Activated CD8-positive, alpha-beta memory T cell treated with anti-CD3 and anti-CD28 coated beads, Interleukin-2, amount 50 U/mL, for 24 hours (primary cell): Measurements from ENCODE around the gene SP100.
A peak's percentile ranks its signal among the peaks of the same experiment; 100 is the strongest.

Experiments used
- DNase-seq: peaks from one replicate; pipeline ENCODE4 v3.0.0-alpha.2; 2020; ENCODE audit errors: extremely low read depth

The SP100 gene

DNA sequence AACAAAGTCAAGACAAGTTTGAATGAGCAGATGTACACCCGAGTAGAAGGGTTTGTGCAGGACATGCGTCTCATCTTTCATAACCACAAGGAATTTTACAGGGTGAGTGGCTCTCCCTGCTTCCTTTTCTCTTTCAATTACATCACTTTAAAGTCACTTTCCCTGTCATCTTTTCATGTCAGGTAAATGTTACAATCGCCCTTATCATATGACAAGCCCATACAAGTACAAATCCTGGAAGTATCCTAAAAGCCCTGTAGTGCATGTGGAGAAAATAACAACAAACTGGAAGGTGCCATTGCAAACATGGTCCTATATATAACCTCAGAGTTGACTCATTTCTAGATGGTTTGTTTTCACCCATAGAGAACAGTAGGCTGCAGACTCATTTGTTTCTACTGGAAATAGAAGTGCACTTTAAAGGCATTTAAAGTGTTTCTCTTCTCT lies 126.0 kb downstream of the SP100 start:
- DNase-seq: no peak

DNA sequence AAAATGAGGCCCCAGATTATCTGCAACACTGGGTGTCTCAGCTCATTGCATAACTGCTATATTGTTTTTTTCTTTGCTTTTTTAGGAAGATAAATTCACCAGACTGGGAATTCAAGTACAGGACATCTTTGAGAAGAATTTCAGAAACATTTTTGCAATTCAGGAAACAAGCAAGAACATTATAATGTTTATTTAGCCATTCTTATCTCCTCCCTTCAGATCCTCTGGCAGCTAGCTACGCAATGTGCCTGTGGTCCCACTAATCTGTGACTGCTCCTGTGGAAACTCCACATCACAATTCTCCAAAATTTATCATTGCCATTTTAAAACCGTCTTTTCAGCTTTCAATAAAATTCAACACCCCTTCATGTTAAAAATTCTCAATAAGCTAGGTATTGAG lies 126.8 kb downstream of the SP100 start:
- no peak for DNase-seq

DNA sequence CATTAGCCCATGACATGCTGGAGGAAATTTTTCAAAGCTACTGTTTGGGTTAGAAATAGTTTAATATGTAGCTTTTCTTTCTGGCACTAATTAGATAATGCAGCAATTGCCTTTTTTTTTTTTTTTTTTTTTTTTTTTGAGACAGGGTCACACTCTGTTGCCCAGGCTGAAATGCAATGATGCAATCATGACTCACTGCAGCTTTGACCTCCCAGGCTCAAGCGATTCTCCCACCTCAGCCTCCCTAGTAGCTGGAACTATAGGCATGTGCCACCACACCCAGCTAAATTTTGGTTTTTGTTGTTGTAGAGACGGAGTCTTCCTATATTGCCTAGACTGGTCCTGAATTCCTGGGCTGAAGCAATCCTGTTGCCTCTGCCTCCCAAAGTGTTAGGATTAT lies 136.2 kb downstream of the SP100 start:
- DNase-seq: no peak

DNA sequence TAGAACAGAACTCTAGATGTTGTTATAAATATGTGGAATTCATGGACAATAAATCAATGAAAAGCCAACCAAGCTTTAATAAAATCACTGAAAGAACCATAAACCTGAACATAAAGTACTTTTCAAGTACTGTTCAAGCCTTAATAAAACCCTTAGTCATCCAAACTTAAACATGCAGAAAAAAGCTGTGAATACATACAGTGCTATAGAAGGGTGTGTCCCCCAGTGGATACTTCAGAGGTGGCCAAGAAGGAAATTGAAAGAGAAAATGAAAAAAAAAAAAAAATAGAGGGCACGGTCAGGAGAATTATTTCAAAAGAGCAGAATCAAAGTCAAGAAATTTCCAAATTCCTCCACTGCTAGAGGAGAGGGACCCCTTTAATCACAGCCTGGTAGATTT lies 141.1 kb downstream of the SP100 start:
- DNase-seq: no peak

DNA sequence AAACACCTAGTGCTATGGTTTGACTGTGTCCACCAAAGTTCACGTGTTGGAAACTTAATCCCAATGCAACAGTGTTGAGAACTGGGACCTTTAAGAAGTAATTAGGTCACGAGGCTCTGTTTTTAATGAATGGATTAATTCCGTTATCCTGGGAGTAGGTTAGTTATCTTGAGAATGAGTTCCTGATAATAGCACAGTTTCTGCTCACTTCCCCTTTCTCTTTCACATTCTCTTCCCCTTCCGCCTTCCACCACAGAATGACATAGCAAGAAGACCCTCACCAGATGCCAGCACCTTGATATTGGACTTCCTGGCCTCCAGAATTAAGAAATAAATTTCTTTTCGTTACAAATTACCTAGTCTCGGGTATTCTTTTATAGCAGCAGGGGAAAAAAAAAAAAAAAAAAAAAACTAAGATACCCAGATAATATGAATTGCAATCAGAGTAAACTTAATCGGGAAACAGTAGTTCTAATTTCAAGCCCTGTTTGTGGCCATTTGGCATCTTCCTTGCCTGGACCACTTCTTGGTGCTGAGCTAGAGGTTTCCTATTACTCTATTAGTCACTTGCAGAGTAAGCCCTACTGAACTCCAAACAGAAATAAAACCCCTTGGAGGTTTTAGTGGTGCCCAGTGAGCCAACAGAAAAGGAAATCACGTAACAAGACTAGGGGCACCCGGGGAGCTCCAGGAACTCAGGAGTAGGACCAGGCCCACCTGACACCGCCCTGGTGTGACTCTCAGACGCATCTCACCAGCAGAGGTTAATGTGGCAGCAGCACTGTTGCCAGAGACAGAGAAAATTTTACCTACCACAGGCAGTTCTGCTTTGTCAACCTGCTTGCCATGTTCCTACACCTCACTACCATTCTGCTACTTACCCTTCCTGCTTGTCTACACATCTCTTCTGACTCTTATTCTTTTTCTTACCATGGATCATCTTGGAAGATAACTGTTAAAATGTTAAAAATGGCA lies 149.1 kb downstream of the SP100 start:
- no peak for DNase-seq

DNA sequence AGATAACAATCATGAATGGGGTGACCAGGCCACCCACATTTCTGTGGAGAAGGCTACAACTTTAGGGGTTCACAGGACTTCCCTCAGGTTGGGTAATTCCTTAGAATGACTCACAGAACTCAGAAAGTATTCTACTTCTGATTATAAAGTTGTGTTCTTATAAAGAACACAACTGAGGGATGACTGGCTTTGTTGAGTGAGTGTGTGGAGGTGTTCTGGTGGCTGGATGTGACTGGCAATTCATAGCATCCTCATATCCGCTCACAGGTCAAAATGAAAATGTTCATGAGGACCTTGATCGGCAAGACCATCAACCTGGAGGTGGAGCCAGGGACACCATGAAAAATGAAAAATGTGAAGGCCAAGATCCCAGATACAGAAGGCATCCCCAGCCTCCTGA lies 153.3 kb downstream of the SP100 start:
- DNase-seq: no peak

DNA sequence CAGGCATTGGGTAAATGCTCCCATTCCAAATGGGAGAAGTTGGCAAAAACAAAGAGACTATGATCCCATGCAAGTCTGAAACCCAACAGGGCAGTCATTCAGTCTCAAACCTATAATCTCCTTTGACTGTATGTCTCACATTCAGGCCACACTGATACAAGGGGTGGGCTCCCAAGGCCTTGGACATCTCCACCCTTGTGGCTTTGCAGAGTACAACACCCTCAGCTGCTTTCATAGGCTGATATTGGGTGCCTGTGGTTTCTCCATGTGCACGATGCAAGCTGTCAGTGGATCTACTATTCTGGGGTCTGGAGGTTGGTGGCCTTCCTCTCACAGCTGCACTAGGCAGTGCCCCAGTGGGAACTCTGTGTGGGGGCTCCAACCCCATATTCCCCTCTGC lies 155.0 kb downstream of the SP100 start:
- DNase-seq: no peak

DNA sequence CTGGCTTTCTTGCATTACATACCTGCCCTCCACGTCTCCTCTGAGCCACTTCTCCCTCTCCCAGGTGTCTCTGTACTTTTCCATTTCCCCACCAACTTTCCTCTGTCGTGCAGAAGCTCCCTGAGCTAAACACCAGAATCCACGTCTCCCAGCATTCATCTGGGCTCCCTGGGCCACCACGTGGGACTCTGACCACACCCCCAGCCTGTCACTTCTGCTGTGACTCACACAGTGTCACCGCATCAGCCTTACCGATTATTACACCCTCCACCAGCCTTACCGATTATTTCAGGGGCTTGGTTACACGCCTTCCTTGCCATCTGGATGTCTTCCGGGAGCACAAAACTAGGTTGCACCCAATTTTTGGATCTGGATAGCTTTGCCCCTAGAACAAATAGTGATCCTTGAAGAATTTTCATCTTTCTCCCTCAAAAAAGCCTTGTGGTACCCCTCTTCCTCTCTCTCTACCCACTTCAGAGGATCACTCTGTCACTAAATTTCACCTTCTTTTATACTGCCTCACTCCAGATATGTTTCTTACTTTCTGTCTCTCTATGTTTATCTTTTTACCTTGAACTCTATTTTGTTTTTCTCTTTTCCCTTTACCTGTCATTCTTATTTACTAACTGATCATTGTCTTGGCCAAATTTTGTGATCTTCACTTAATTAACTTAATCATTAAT lies 159.8 kb downstream of the SP100 start:
- peak; percentile 39 for DNase-seq

DNA sequence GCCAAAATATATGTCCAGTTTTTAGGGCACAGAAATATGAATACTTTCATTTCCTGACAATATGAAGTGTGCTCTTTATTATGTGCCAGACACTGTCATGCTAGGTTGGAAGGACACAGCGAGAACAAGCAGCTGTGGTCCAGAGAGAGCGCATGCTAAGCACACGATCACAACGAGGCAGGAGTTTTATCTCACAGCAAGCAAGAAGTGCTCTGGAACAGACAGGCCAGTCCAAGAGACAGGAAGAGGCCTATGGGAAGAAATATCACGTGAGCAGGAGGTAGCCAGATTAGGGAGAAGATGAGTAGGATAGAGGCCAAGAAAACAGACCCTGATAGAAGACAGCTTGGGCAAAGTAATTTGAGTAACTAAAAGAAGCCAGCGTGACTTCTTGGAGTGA lies 161.1 kb downstream of the SP100 start:
- no peak for DNase-seq

DNA sequence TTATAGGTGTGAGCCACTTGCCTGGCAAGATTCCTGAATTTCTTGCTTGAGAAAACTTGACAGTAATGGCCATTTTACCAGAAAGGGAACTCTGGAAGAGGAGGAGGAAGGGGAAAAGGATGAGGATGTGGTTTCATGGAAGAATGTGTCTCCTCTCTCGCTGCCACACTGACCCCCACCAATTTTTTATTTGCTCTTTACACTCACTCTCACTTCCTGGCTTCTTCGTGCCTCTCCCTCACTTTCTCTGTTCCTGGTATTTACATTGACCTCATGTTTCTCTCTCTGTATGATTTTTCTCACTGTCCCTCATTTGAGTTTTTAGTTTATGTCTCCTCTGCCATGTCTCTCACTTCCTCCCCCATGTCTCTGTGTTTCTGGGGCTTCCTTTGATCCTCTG lies 162.1 kb downstream of the SP100 start:
- no peak for DNase-seq

DNA sequence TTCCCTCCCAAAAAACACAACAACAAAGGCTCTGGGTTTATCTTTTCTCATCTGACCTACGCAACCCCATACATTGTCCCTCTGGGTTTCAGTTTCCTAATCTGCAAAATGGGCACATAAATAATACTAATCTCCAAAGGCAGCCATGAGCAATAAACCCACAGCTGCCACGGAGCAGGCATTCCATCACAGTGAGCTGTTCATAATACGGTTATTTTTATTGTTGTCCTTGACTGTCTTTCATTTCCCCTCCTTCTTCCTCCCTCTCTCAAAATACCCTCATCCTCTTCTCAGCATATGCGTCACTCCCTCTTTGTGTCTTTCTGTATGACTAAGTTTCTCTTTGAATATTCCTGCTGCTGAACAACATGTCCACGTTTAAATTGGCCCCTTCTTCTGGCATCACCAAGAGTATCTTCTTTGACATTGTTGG lies 166.9 kb downstream of the SP100 start:
- no peak for DNase-seq

DNA sequence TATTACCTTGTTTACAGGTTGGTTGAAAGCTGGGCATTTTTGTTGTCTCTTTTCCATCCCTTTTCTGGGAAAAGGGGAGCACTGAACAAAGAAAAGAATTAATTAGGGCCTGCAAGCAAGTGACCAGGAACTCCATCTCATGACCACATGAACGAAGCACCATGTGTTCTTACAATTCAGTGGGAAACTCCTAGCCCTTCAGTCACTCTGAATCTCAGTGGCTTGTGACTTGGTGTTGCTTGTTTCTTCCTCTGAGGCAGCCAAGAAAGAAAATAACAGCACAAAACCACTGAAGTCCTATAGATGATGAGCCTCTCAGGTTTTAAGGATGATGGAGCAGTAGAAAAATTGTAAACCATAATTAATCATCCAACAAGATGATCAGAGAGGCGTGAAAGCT lies 167.6 kb downstream of the SP100 start:
- no peak for DNase-seq

DNA sequence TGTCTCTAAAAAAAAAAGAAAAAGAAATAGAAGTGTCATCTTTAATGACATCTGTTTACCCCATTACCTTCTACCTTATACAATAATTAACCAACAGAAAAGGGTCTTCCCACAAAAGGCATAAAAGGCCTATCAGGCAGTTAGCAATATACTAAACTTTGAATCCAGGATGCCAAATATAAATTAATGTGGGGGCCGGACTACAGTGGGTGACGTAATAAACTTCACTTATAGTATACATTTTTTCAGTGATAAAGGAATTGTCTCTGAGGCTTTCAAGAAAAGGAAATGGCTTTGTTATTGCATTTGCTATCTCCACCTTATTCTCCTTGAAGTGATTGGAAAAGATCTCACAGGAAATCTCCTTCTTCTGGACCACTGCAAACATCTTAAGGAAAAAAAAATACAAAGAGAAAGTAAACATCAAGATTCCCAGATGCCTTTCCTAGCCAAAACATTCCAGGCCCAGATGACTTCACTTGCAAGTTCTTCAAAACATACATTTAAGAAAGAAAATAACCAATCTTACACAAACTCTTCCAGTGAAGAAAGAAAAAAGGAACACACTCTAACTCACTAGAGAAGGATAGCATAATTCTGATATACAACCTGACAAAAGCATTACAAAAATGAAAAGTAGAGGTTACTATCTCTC lies 170.5 kb downstream of the SP100 start:
- no peak for DNase-seq

DNA sequence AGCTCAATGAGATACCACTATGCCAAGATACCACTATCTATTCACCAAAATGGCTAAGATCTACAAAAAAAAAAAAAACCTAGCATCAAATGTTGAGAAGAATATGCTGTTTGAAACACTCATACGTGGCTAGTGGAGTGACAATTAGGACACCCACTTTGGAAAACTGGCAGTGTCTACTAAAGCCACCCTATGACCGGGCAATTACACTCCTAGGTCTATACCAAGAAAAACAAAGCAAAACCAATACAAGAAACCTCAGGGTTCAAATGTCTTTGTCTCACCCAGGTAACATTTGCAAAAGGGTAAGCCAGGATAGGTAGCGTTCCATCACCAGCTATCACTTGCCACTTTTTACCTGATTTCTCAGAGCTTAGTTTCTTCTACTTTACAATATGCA lies 173.0 kb downstream of the SP100 start:
- no peak for DNase-seq

DNA sequence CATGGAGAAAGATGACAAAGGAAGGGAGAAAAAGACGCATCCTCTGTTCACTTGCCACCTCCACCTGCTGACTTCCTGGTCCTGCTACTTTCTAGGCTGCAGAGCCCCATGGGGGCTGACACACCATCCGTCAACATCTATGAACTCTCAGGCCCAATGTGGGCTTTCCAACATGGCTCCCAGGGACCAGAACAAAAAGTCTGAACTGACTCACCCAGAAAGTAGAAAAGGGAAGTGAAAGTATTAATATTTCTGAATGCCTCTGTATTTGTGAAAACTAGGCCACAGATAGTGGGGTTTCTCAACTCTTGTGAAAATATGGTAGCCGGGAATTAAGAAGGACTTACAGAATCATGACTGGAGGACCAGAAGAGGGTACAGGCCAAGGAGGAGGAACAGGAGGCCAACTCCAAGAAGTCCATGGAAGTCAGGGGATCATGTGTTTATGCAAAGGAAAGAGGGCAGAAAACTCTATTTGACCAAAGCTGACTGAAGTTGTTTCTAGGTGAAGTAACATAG lies 173.6 kb downstream of the SP100 start:
- DNase-seq: no peak

DNA sequence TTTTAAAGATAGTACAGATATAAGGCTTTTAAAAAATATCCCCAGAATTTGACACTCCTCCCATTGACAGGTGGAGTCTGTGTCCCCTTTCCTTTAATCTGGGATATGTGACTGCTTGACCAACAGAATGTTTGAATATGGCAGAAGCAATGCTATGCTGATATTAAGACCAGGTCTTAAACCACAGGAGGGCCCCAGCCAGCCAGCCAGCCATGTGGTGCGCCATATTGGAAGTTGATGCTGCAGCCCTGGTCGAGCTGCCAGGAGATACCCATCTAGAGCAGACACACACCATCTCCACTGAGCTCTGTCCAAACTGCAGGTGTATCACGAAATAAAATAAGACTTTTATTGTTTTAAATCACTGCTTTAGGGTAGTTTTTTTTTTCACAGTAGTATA lies 174.3 kb downstream of the SP100 start:
- no peak for DNase-seq

DNA sequence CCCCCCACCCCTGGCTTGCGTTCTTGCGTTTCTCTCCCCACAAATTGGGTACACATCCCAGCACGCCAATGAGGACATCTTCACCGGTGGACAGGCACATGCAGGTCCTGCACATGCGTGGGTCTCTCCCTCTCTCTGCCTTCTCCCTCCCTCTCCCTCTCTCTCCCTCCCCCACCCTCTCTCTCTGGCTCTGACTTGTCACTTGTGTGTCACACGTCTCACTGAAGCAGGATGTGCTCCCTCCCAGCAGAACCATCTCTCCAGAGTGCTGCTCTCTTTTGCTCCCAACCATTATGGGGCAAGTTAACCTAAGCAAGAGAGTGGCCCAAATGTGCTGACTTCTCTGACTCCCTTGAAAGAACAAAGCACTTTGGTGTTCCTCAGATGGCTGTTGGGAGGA lies 175.8 kb downstream of the SP100 start:
- DNase-seq: no peak

DNA sequence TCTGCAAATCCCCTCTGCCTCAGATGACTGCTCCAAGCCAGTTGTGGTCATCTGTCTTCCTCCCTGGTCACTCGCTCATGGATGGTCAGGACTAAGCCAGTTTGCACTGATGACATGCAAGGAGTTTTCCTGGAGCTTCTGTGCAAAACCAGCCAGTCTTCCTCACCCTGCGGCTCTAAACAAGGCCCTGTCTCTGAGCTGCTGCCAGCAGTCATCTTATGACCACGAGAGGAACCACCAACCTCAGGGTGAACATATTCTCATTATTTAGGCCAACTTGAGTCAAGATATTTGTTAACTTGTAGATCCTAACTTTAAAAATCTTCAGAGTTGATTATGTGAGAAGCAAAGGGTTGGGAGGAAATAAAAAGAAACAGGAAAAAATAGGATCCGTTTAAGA lies 176.8 kb downstream of the SP100 start:
- DNase-seq: no peak
